IMR-90 (cell line): ENCODE measurements around the gene DNAJA1. TPM values are rescaled to one million over a fixed set of nuclear protein-coding genes. Genes with fewer than 3 reads are reported as not detected.

Experiments used
- ATAC-seq: fragments of 200-7000 bp; cut with Tn5 transposase; 2 replicates; pipeline ENCODE4 v1.9.1; 2020; ENCODE audit warnings: low read depth, mild to moderate bottlenecking, moderate library complexity
- BruUV-seq: library from RNA; stranded (reverse); fragments of 400-500 nt; replicated peaks from 2 replicates; lab custom pipeline; 2021; lab: Mats Ljungman, UMichigan
- CTCF ChIA-PET: fragments of 300-600 bp; formaldehyde crosslinking; extraction: SDS; loops from one replicate; lab custom pipeline; 2021; ENCODE audit warnings: antibody characterized with exemption; lab: Yijun Ruan, JAX
- POLR2A ChIA-PET: fragments of 300-600 bp; sonication (Branson Sonifier 250); formaldehyde crosslinking; loops from one replicate; lab custom pipeline; 2022; ENCODE audit warnings: antibody characterized with exemption; ENCODE audit not compliant: unreplicated experiment; lab: Charles Lee
- DNase-seq: peaks from one replicate; pipeline ENCODE4 v3.0.0; 2013
- H2AFZ ChIP-seq: replicated peaks from 2 replicates; pipeline ENCODE3; 2013; ENCODE audit warnings: low read length, mild to moderate bottlenecking; ENCODE audit not compliant: poor library complexity
- H2AK5ac ChIP-seq: 2 replicates; pipeline ENCODE4 v1.6.1; 2013; ENCODE audit warnings: low read depth, low read length, inconsistent platforms
- H2AK9ac ChIP-seq: replicated peaks from 2 replicates; pipeline ENCODE3; 2013; ENCODE audit warnings: mild to moderate bottlenecking, low read depth, low read length, moderate library complexity; ENCODE audit not compliant: poor library complexity
- H2BK120ac ChIP-seq: 2 replicates; pipeline ENCODE4 v1.6.1; 2013; ENCODE audit warnings: low read depth, low read length, inconsistent platforms
- H2BK15ac ChIP-seq: 3 replicates; pipeline ENCODE4 v1.6.1; 2013; ENCODE audit warnings: low read depth, low read length, inconsistent platforms
- H2BK20ac ChIP-seq: 2 replicates; pipeline ENCODE4 v1.6.1; 2013; ENCODE audit warnings: low read depth, mild to moderate bottlenecking, inconsistent platforms, low read length, moderate library complexity
- H2BK5ac ChIP-seq: 2 replicates; pipeline ENCODE4 v1.6.1; 2013; ENCODE audit warnings: mild to moderate bottlenecking, low read depth, low read length, inconsistent platforms; ENCODE audit not compliant: poor library complexity, severe bottlenecking
- H3K14ac ChIP-seq: replicated peaks from 2 replicates; pipeline ENCODE4 v1.6.1; 2013; ENCODE audit warnings: low read depth, low read length, inconsistent platforms
- H3K18ac ChIP-seq: 2 replicates; pipeline ENCODE4 v1.6.1; 2013; ENCODE audit warnings: low read depth, low read length, control low read depth
- H3K23ac ChIP-seq: 2 replicates; pipeline ENCODE4 v1.6.1; 2013; ENCODE audit warnings: low read depth, low read length, inconsistent platforms
- H3K27ac ChIP-seq: 2 replicates; pipeline ENCODE4 v1.5.1; 2013; ENCODE audit warnings: mild to moderate bottlenecking, control low read depth, low read length; ENCODE audit not compliant: insufficient read depth
- H3K27me3 ChIP-seq: 2 replicates; pipeline ENCODE4 v1.6.1; 2013; ENCODE audit warnings: low read length; ENCODE audit not compliant: control insufficient read depth, insufficient read depth
- H3K36me3 ChIP-seq: 2 replicates; pipeline ENCODE4 v1.6.1; 2013; ENCODE audit warnings: low read length, mixed read lengths; ENCODE audit not compliant: control insufficient read depth, insufficient read depth
- H3K4ac ChIP-seq: 2 replicates; pipeline ENCODE4 v1.6.1; 2013; ENCODE audit warnings: low read depth, low read length, inconsistent platforms
- H3K4me1 ChIP-seq: 2 replicates; pipeline ENCODE4 v1.6.1; 2013; ENCODE audit warnings: low read length, mixed read lengths; ENCODE audit not compliant: control insufficient read depth, insufficient read depth
- H3K4me2 ChIP-seq: 2 replicates; pipeline ENCODE4 v1.6.1; 2013; ENCODE audit warnings: low read depth, mild to moderate bottlenecking, control low read depth, low read length, moderate library complexity
- H3K4me3 ChIP-seq: 2 replicates; pipeline ENCODE4 v1.5.1; 2013; ENCODE audit warnings: low read depth, mild to moderate bottlenecking, control low read depth, low read length, moderate library complexity; ENCODE audit not compliant: insufficient read depth
- H3K56ac ChIP-seq: 2 replicates; pipeline ENCODE4 v1.6.1; 2013; ENCODE audit warnings: low read length, inconsistent platforms; ENCODE audit not compliant: insufficient read depth; ENCODE audit errors: extremely low read depth
- H3K79me1 ChIP-seq, 2 experiments: 2 replicates each; pipeline ENCODE4 v1.6.1; 2013; ENCODE audit warnings: low read length in 2 of 2, inconsistent platforms in 1 of 2, low read depth in 1 of 2
- H3K9ac ChIP-seq: 2 replicates; pipeline ENCODE4 v1.6.1; 2013; ENCODE audit warnings: low read depth, low read length, control low read depth
- H3K9me1 ChIP-seq: 2 replicates; pipeline ENCODE4 v1.6.1; 2013; ENCODE audit warnings: low read length, inconsistent platforms; ENCODE audit not compliant: insufficient read depth
- H3K9me3 ChIP-seq: 2 replicates; pipeline ENCODE4 v1.6.1; 2013; ENCODE audit warnings: low read length; ENCODE audit not compliant: control insufficient read depth, insufficient read depth
- H4K20me1 ChIP-seq: 2 replicates; pipeline ENCODE4 v1.6.1; 2013; ENCODE audit warnings: low read length, inconsistent platforms; ENCODE audit not compliant: insufficient read depth
- H4K5ac ChIP-seq: 2 replicates; pipeline ENCODE4 v1.6.1; 2013; ENCODE audit warnings: mild to moderate bottlenecking, low read depth, low read length, control low read depth
- H4K8ac ChIP-seq, 2 experiments: 2 replicates each; pipeline ENCODE4 v1.6.1; 2013; ENCODE audit warnings: low read depth in 2 of 2, low read length in 2 of 2, control low read depth in 1 of 2, inconsistent platforms in 1 of 2
- H4K91ac ChIP-seq: 2 replicates; pipeline ENCODE4 v1.6.1; 2013; ENCODE audit warnings: low read depth, low read length, inconsistent platforms; ENCODE audit not compliant: insufficient read depth
- CEBPB ChIP-seq: IDR thresholded peaks from 2 replicates; pipeline ENCODE4 v1.6.1; 2012; ENCODE audit warnings: low read depth, low read length, improper control_type of control experiment
- FOS ChIP-seq: fragments of 150-350 bp; IDR thresholded peaks from 2 replicates; pipeline ENCODE4 v1.6.1; 2016; ENCODE audit warnings: low read depth, low read length
- NFE2L2 ChIP-seq: fragments of 150-350 bp; IDR thresholded peaks from 2 replicates; pipeline ENCODE4 v1.6.1; 2016; ENCODE audit warnings: low read depth, mild to moderate bottlenecking, low read length
- RAD21 ChIP-seq: IDR thresholded peaks from 2 replicates; pipeline ENCODE4 v1.6.1; 2012; ENCODE audit warnings: low read length, improper control_type of control experiment
- RCOR1 ChIP-seq: IDR thresholded peaks from 2 replicates; pipeline ENCODE4 v1.6.1; 2012; ENCODE audit warnings: mild to moderate bottlenecking, low read length, improper control_type of control experiment; ENCODE audit not compliant: insufficient replicate concordance
- WGBS, 2 experiments: methylation state at CpG; one replicate each; pipeline versions ENCODE4 v1.1.5 to v1.1.7; 2013; ENCODE audit warnings: missing lambda C conversion rate in 2 of 2; ENCODE audit not compliant: insufficient read length in 1 of 2; ENCODE audit errors: extremely low coverage in 2 of 2; 5-methylcytosine and 5-hydroxymethylcytosine counted together
- dilution Hi-C: fragments of 300-500 bp; cut with HindIII; formaldehyde crosslinking; loops from one replicate; pipeline ENCODE4 v1.14.3; 2018; ENCODE audit warnings: low sequenced_read_pairs; ENCODE audit not compliant: unreplicated experiment
- in situ Hi-C: fragments of 300-500 bp; cut with MboI; formaldehyde crosslinking; loops from 3 replicates; pipeline ENCODE4 v1.14.3; 2019; ENCODE audit warnings: low sequenced_read_pairs, inconsistent platforms, mixed read lengths
- intact Hi-C: fragments of 100-400 bp; cut with micrococcal nuclease; formaldehyde crosslinking; loops from 2 replicates; pipeline ENCODE4 v1.10.0; 2022
- polyA plus RNA-seq, 3 experiments: library from polyadenylated mRNA; depleted of rRNA; stranded (reverse); fragments of >200 nt; gene quantifications; 2 replicates each; pipeline ENCODE4 v1.2.3, GENCODE V29; 2012; ENCODE audit warnings: low replicate concordance in 1 of 3
- total RNA-seq: library from RNA; depleted of rRNA; stranded (reverse); fragments of >200 nt; gene quantifications from 2 replicates; pipeline ENCODE4 v1.2.3, GENCODE V29; 2012
- TF ChIP-seq, protein P1 (sequence below): fragments of 150-350 bp; IDR thresholded peaks from 2 replicates; pipeline ENCODE4 v1.6.1; 2017; ENCODE audit warnings: mild to moderate bottlenecking, antibody characterized with exemption, low read length, low read depth

Gene DNAJA1
- total and polyA plus RNA-seq, 2 of the 4 experiments (the other 2 are of a cell fraction), result 59.5 to 118 TPM

DNA sequence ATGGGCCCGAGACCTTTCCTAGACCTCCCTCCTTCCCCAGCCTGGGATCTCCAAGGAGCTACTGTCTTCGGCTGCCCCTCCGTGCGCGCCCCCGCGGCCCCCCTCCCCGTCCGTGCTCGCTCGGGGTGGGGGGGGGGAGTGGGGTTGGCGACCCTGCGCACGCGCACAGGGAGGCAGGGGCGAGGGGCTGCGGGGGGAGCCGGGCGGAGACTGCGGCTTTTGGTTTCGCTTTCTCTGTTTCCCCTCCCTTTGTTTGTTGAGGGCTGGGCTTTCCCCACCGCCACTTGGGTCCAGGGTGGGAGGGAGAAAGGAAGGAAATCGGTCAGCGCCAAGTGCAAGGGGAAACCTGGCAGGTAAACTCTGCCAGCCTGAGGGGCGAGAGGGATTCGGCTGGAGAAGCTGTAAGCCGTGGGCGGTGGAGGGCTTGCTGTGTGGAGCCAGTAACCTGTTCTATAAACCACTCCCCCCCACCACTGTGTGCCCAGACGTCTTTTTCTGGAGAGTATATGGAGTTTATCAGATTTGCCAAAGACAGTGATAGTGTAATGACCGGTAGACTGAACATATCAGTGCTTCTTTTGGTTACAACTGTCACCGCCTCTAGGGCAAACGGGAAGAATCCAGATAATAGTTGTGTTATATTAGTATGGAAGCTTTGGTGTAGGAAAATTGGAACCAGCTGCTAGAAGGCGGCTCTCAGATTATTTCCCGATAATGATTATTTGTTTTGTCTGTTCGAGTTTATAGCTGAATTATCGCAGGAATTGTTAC lies 684 bp downstream of the DNAJA1 start:
- H3K9me3 ChIP-seq, result no peaks in the 10 kb centered on the region
- H3K56ac ChIP-seq, result peak overlapping the region; percentile 75
- H3K4me1 ChIP-seq, result peaks cover 8% of the 10 kb centered on the region
- dilution Hi-C loops, result no loop called here
- H3K27me3 ChIP-seq, result no peaks in the 10 kb centered on the region
- peak overlapping the region; percentile 86 for H2BK5ac ChIP-seq
- peak overlapping the region; percentile 97 for H4K91ac ChIP-seq
- TF ChIP-seq NFE2L2, result no peak
- TF ChIP-seq, protein P1, sequence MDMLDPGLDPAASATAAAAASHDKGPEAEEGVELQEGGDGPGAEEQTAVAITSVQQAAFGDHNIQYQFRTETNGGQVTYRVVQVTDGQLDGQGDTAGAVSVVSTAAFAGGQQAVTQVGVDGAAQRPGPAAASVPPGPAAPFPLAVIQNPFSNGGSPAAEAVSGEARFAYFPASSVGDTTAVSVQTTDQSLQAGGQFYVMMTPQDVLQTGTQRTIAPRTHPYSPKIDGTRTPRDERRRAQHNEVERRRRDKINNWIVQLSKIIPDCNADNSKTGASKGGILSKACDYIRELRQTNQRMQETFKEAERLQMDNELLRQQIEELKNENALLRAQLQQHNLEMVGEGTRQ, result no peak
- no peak for TF ChIP-seq CEBPB
- TF ChIP-seq RCOR1, result no peak
- no peak for TF ChIP-seq RAD21
- TF ChIP-seq FOS, result no peak
- peak overlapping the region; percentile 87 to 98; a peak in 2 of 4 replicates for H4K8ac ChIP-seq
- WGBS, 2 experiments, result 0% methylated on average over 3 of the region's 36 CpGs; no CpG with 5 or more reads in 1 of the 2 experiments
- peaks cover 48% of the 10 kb centered on the region for H4K20me1 ChIP-seq
- H3K36me3 ChIP-seq, result peaks cover 13% of the 10 kb centered on the region
- H3K4me3 ChIP-seq, result peak overlapping the region; percentile 90
- peak overlapping the region; percentile 96 for H3K14ac ChIP-seq
- H3K4ac ChIP-seq, result peak overlapping the region; percentile 94
- in situ Hi-C loops, result no loop called here
- H3K79me1 ChIP-seq, result peaks cover 28 to 45% of the 10 kb centered on the region in 2 experiments
- intact Hi-C loops, result no loop called here
- H2BK20ac ChIP-seq, result no peak overlapping the region
- H3K18ac ChIP-seq, result peak overlapping the region; percentile 36
- peak overlapping the region; percentile 87 for H2AK5ac ChIP-seq
- peak overlapping the region; percentile 97 for H3K23ac ChIP-seq
- peak overlapping the region; percentile 94 for H2AFZ ChIP-seq
- peaks cover 5% of the 10 kb centered on the region for H3K9me1 ChIP-seq
- peak; percentile 50 for ATAC-seq
- peak overlapping the region; percentile 24; the same call in 1 of the 2 replicates for H4K5ac ChIP-seq
- ChIA-PET CTCF (interaction anchor here (0.7 kb wide), 1 partner anchor 19 kb away, joined by 4 read pairs; no protein-coding TSS in a partner anchor), POLR2A (interaction anchor here (0.5 to 0.6 kb wide), 2 partner anchors 24 to 349 kb away, joined by 3 to 8 read pairs; no protein-coding TSS in a partner anchor)
- H3K27ac ChIP-seq, result peak overlapping the region; percentile 89
- H2AK9ac ChIP-seq, result peak overlapping the region; percentile 98
- H2BK120ac ChIP-seq, result peak overlapping the region; percentile 34; the same call in 1 of the 2 replicates
- peak; percentile 32 for DNase-seq
- peak overlapping the region; percentile 90 for H3K4me2 ChIP-seq
- no peak overlapping the region; the same call in 2 of the 3 replicates for H2BK15ac ChIP-seq
- TSS peak; percentile 52 for BruUV-seq
- H3K9ac ChIP-seq, result peak overlapping the region; percentile 93
